ENCODE data around the gene CD300LG. TPM values are rescaled to one million over a fixed set of nuclear protein-coding genes. Genes with fewer than 3 reads are reported as not detected.

Gene CD300LG
- total RNA-seq, 1 experiment from 2014 or later = not detected

DNA sequence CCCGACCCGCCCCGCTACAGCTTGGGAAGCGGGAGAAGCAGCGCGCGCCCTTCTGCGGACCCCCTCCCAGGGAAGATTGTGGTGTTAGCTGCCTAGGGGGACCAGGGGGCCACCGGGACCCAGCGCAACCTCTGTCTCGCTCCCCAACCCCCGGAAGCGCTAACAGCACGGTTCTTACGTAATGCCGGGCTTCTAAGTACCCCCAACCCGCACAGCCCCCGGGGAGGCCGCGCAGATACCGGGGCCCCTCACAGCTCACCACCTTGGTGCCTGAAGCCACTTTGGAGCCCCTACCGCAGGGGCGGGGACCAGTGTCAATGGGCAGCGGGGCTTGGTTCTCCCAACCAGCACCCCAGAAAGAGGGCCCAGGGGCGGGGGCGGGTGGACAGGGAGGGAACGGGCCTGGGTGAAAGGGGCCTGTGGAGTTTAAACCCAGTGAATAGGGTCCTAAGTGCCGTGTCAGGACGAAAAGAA is 60.0 kb downstream of the CD300LG start:
- no peaks in the 10 kb centered on the region for H3K9me3 ChIP-seq (ENCODE audit: low read depth, low read length, poor library complexity, severe bottlenecking)
- POLR2A ChIA-PET (ENCODE audit: low non-redundant PET) = no interaction called here
- peak overlapping the region; percentile 55 for H3K4me3 ChIP-seq (ENCODE audit: low read depth, low read length, poor library complexity, severe bottlenecking)
- H3K4me1 ChIP-seq (ENCODE audit: insufficient read depth, low read length, poor library complexity, severe bottlenecking) = peaks cover 4% of the 10 kb centered on the region
- no peak for DNase-seq (ENCODE audit: low spot score)
- no TSS peak for BruUV-seq (replicated peaks)
- no peak for TF ChIP-seq CTCF (conservative IDR thresholded peaks at IDR 0.05; ENCODE audit: low read depth, low read length)
- TF ChIP-seq EZH2 (IDR thresholded peaks at IDR 0.05; ENCODE audit: borderline replicate concordance, low read depth, low read length, poor library complexity, severe bottlenecking) = no peak
- H3K27me3 ChIP-seq (replicated peaks; ENCODE audit: insufficient read depth, low read depth, low read length, poor library complexity) = no peaks in the 10 kb centered on the region
- intact Hi-C loops (cut with micrococcal nuclease; ENCODE audit: unreplicated experiment) = no loop called here
- CTCF ChIA-PET = interaction anchor here (0.6 kb wide), 1 partner anchor 47 kb away, joined by 5 read pairs; no protein-coding TSS in a partner anchor
- H3K27ac ChIP-seq (ENCODE audit: low read depth, low read length, poor library complexity, severe bottlenecking) = no peak overlapping the region
- no peaks in the 10 kb centered on the region for H3K36me3 ChIP-seq (ENCODE audit: insufficient read depth, low read length, poor library complexity, severe bottlenecking)

DNA sequence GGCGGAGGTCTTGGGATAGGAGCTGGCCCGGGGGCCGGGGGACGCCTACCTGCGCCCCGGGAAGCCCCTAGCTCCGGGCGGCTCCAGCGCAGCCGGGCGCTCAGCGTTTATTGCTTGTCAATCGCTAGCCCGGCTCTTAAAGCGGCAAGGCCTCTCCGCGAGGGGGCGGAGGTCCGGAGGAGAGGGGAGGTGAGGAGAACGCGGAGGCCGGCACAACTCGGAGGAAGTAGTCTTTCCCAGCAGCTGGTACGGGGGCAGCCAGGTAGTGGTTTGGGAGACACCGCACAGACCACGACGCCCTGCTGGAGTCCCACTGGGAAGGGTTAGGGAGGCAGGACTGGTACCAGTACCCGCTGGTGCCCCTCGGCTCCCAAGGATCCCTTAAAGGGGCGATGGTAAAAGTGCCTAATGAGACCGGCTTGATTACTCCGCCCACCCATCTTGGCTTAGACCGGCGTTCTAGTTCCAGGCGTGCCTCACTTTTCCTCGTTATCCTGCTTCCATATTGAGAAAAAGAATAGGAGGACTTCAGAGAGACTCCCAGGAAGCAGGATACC is 60.5 kb downstream of the CD300LG start, which contains the start of gene MPP2:
Gene MPP2, minus strand, starts transcription at position 112 of the 557 bp plus-strand sequence. CDS start 3,076 bp downstream, outside the sequence.
- POLR2A ChIA-PET (ENCODE audit: low non-redundant PET) = no interaction called here
- BruUV-seq (replicated peaks) = no TSS peak
- peak; percentile 76 for DNase-seq (ENCODE audit: low spot score)

GRCh38 chr17:43907998-43908721 is 61.2 kb downstream of the CD300LG start:
- Histone ChIP-seq H3K27me3 (replicated peaks; ENCODE audit: insufficient read depth, low read depth, low read length, poor library complexity) (no peaks in the 10 kb centered on the region), H3K27ac (ENCODE audit: low read depth, low read length, poor library complexity, severe bottlenecking) (no peak overlapping the region), H3K4me3 (ENCODE audit: low read depth, low read length, poor library complexity, severe bottlenecking) (peak overlapping the region; percentile 55), H3K4me1 (ENCODE audit: insufficient read depth, low read length, poor library complexity, severe bottlenecking) (peaks cover 4% of the 10 kb centered on the region), H3K9me3 (ENCODE audit: low read depth, low read length, poor library complexity, severe bottlenecking) (no peaks in the 10 kb centered on the region), H3K36me3 (ENCODE audit: insufficient read depth, low read length, poor library complexity, severe bottlenecking) (no peaks in the 10 kb centered on the region)
- POLR2A ChIA-PET (ENCODE audit: low non-redundant PET) = no interaction called here
- TF ChIP-seq EZH2 (IDR thresholded peaks at IDR 0.05; ENCODE audit: borderline replicate concordance, low read depth, low read length, poor library complexity, severe bottlenecking) (no peak), CTCF (conservative IDR thresholded peaks at IDR 0.05; ENCODE audit: low read depth, low read length) (no peak)
- DNase-seq (ENCODE audit: low spot score) = peak; percentile 68
- CTCF ChIA-PET = no interaction called here
- no TSS peak for BruUV-seq (replicated peaks)
- intact Hi-C loops (cut with micrococcal nuclease; ENCODE audit: unreplicated experiment) = no loop called here

More for the DNA sequence above, 60.5 kb downstream of the CD300LG start, which contains the start of gene MPP2:
- Histone ChIP-seq H3K27ac (ENCODE audit: low read depth, low read length, poor library complexity, severe bottlenecking) (peak within 1 kb of the TSS; percentile 70), H3K4me1 (ENCODE audit: insufficient read depth, low read length, poor library complexity, severe bottlenecking) (peaks cover 4% of the 10 kb centered on the region), H3K27me3 (replicated peaks; ENCODE audit: insufficient read depth, low read depth, low read length, poor library complexity) (no peaks in the 10 kb centered on the region), H3K36me3 (ENCODE audit: insufficient read depth, low read length, poor library complexity, severe bottlenecking) (no peaks in the 10 kb centered on the region), H3K9me3 (ENCODE audit: low read depth, low read length, poor library complexity, severe bottlenecking) (no peaks in the 10 kb centered on the region), H3K4me3 (ENCODE audit: low read depth, low read length, poor library complexity, severe bottlenecking) (peak within 1 kb of the TSS; percentile 55)
- intact Hi-C loops (cut with micrococcal nuclease; ENCODE audit: unreplicated experiment) = no loop called here
- TF ChIP-seq EZH2 (IDR thresholded peaks at IDR 0.05; ENCODE audit: borderline replicate concordance, low read depth, low read length, poor library complexity, severe bottlenecking) (no peak), CTCF (conservative IDR thresholded peaks at IDR 0.05; ENCODE audit: low read depth, low read length) (no peak)
- CTCF ChIA-PET = no interaction called here
